Mucosa of rectum (tissue), 2 donors: ENCODE results near the gene PROSER3.
"Not testable (repeated sequence)": the region's sequence is repeated elsewhere in the genome, so short reads cannot be mapped to it uniquely, and the experiment has no call there.

Experiments used
- H3K27ac ChIP-seq, 2 donors: one replicate each; pipeline ENCODE4 v1.7.0; 2013; ENCODE audit warnings: inconsistent platforms in 2 of 2, low read depth in 2 of 2, low read length in 2 of 2
- H3K27me3 ChIP-seq, 2 donors: one replicate each; pipeline ENCODE4 v1.7.0; 2013; ENCODE audit warnings: low read length in 2 of 2; ENCODE audit not compliant: control insufficient read depth in 2 of 2, insufficient read depth in 2 of 2
- H3K36me3 ChIP-seq, 2 donors: one replicate each; pipeline ENCODE4 v1.7.0; 2013; ENCODE audit warnings: low read length in 2 of 2; ENCODE audit not compliant: control insufficient read depth in 2 of 2, insufficient read depth in 2 of 2
- H3K4me1 ChIP-seq, 2 donors: one replicate each; pipeline ENCODE4 v1.7.0; 2013; ENCODE audit warnings: low read length in 2 of 2, mild to moderate bottlenecking in 1 of 2; ENCODE audit not compliant: control insufficient read depth in 2 of 2, insufficient read depth in 2 of 2
- H3K4me3 ChIP-seq, 2 donors: one replicate each; pipeline ENCODE4 v1.7.0; 2013; ENCODE audit warnings: low read length in 2 of 2
- H3K9ac ChIP-seq, 2 donors: one replicate each; pipeline ENCODE4 v1.7.0; 2013; ENCODE audit warnings: low read length in 2 of 2, low read depth in 1 of 2, mild to moderate bottlenecking in 1 of 2
- H3K9me3 ChIP-seq, 2 donors: one replicate each; pipeline ENCODE4 v1.7.0; 2013; ENCODE audit warnings: low read length in 2 of 2; ENCODE audit not compliant: control insufficient read depth in 2 of 2
- donor health status: healthy.
- donor health status: Normal muscosa, but diverticular disease.

The PROSER3 gene

DNA sequence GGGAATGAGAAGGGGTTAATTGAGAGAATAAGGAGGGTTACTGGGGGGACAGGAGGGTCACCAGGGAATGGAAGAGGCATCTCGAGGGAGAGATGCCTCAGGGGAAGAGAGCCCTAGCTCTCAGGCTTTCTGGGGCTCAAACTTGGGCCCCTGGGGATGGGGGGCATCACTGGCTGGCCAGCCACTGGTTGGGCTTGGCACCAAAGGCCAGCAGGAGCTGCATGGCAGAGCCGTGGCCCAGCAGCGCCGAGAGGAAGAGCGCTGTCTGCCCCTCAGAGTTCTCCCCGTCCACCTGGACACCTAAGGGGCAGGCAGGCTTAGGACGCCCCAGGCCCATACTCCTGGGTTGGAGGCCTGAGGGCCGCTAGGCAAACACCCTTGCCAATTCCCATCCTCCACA is 34.9 kb downstream of the PROSER3 start:
- Histone ChIP-seq H3K9ac (no peak overlapping the region), H3K4me1 (no peaks in the 10 kb centered on the region), H3K9me3 (no peaks in the 10 kb centered on the region), H3K36me3 (no peaks in the 10 kb centered on the region), H3K27ac (no peak overlapping the region), H3K27me3 (peaks cover 3 to 10% of the 10 kb centered on the region in 2 donors), H3K4me3 (no peak overlapping the region)

DNA sequence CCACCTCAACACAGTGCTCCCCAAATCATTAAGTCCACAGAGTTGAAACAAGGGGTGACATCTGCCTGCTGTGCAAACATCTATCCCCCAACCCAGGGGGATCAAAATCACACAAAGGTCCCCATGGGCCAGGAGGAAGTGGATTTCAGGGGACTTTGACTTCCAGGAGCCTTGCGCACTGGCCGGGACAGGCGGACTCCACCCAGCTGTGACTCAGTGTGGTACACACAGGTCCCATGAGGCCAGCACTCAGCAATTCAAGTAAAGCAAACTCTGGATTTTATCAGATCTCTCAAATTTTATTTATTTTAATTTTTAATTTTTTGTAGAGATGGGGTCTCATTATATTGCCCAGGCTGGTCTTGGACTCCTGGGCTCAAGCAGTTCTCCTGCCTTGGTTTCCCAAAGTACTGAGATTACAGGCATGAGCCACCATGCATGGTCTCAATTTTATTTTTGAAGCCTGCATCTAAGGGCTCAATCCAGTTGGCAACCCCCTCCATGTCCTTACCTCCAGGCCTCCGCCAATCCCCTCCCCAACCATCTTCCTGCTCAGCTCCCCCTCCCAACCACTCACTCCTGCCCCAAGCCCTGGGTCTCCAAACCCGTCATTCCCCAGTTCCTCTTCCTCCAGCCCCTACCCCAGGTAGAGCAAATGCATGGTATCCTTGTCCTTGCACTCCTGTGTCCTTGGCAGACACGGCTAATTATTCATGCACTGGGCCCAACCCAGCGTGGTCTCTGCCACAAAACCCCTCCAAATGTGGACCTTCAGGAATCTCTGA is 35.6 kb downstream of the PROSER3 start:
- Histone ChIP-seq H3K27ac (no peak overlapping the region), H3K27me3 (peaks cover 3 to 10% of the 10 kb centered on the region in 2 donors), H3K36me3 (no peaks in the 10 kb centered on the region), H3K4me1 (no peaks in the 10 kb centered on the region), H3K9ac (no peak overlapping the region), H3K9me3 (no peaks in the 10 kb centered on the region), H3K4me3 (no peak overlapping the region)

DNA sequence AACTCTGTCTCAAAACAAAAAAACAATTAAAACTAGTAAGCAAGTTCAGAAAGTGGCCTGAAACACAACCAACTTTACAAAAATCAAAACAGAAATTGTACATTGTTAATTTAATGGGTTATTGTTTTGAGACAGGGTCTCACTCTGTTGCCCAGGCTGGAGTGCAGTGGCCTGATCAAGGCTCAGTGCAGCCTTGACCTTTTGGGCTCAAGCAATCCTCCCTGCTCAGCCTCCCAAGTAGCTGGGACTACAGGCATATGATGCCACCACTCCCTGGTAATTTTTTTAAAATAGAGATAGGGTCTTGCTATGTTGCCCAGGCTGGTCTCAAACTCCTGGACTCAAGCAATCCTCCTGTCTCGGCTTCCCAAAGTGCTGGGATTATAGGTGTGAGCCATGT is 37.6 kb downstream of the PROSER3 start:
- not testable (repeated sequence) for H3K27ac ChIP-seq, H3K4me1 ChIP-seq, H3K36me3 ChIP-seq, H3K4me3 ChIP-seq, H3K9me3 ChIP-seq, H3K9ac ChIP-seq
- peaks cover 3 to 13% of the 10 kb centered on the region in 2 donors for H3K27me3 ChIP-seq

DNA sequence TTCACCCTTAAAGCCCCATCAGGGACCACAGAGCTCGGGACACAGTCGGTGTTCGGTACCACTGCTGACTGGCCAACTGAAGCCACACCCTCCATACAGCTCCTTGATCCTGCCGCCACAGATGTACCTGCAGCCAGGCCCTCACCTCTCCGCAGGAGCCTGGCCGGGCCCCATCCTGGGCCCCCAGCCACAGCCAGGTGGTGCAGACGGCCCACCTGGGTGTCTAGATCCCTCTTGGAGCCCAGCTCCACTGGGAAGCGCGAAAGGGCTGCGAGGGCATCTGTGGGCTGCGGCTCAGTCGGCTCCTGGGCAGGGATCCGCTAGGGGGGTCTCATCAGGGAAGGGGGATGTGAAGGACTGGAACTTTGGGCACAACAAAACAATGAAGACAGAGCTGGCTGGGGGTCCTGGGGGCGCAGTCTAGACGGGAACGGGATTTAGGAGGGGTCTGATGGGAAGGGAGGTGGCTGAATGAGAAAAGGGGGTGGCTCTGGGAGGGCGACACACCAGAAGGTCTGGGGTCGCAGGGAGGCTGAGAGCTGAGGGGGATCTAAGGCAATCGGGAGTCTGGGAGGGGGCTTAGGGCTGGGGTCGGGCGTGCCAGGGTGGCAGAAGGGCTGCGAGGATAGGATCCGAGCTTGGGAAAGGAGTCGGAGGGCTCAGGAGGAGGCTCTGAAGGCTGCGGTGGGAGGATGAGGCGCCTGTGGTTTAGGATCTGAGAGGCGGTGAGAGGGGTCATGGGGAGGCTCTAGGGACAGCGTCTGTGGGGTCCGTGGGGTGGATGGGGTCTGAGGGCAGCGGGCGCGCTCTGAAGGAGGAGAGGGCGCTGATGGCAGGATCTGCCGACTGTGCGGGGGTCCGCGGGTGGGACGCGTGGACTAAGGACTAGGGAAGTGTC is 38.9 kb downstream of the PROSER3 start:
- Histone ChIP-seq H3K9me3 (no peaks in the 10 kb centered on the region), H3K9ac (no peak overlapping the region), H3K4me1 (no peaks in the 10 kb centered on the region), H3K27me3 (peaks cover 3 to 13% of the 10 kb centered on the region in 2 donors), H3K4me3 (no peak overlapping the region), H3K36me3 (no peaks in the 10 kb centered on the region), H3K27ac (no peak overlapping the region)

DNA sequence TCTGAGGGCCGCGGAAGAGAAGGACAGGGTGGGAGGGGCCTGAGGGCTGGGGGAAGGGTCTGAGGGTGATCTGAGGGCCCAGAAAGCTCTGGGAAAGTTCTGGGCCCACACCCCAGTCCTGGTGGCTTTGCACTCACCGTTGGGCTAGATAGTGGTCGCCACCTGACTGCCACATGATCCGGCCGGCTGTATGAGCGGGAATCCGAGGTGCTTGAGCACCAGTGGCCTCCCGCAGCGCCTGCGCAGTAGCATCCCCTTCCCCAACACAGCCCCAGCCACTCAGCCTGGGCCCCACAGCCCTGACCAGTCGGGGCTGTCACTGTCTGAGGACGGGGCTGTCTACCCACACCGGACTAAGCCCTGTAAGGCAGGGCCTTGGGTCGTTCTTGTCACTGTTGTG is 39.7 kb downstream of the PROSER3 start:
- H3K36me3 ChIP-seq, result no peaks in the 10 kb centered on the region
- H3K27me3 ChIP-seq, result peaks cover 3 to 13% of the 10 kb centered on the region in 2 donors
- H3K27ac ChIP-seq, result no peak overlapping the region
- H3K9ac ChIP-seq, result no peak overlapping the region
- no peak overlapping the region for H3K4me3 ChIP-seq
- no peaks in the 10 kb centered on the region for H3K9me3 ChIP-seq
- no peaks in the 10 kb centered on the region for H3K4me1 ChIP-seq

DNA sequence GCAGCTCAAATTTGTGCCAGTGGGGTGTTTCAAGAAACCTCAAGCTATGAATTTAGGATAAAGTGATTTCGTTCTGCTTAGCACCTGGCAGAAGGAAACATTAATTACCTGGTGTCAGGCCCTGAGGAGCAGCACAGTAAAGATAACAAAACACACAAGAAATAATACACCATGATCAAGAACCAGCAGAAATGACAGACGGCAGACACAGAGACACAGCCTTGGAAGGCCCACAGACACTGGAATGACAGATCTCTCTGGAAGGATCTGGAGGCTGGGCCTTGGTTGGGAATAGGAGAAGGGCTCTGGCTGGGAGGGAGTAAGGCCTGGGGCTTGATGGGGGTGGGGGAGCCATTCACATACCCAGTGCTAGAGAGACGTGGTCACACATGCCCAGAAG is 43.9 kb downstream of the PROSER3 start:
- H3K9ac ChIP-seq, result no peak overlapping the region
- no peaks in the 10 kb centered on the region for H3K4me1 ChIP-seq
- no peak overlapping the region for H3K4me3 ChIP-seq
- peaks cover 0 to 7% of the 10 kb centered on the region in 2 donors for H3K27me3 ChIP-seq
- no peaks in the 10 kb centered on the region for H3K36me3 ChIP-seq
- H3K27ac ChIP-seq, result no peak overlapping the region
- H3K9me3 ChIP-seq, result no peaks in the 10 kb centered on the region

DNA sequence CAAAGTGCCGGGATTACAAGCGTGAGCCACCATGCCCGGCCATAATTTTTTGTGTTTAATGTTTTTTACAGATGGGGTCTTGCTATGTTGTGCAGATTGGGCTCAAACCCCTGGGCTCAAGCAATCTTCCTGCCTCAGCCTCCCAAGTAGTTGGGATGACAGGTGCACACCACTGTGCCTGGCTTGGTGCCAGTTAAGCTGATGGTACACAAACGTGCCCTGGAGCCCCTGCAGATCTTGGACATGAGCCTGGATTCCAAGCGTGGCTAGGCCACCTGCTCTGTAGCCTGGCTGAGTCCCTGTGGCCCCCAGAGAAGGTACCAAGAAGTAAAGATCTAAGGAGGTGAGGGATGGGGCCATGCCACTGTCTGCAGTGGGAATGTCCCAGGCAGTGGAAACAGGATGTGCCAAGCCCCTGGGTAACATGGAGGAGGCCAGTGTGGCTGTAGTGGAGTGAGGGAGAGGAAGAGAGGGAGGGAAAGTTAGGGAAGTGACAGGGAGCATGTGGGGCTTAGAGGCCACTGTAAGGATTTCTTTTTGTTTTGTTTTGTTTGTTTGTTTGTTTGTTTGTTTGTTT is 47.6 kb downstream of the PROSER3 start:
- Histone ChIP-seq H3K9me3 (no peaks in the 10 kb centered on the region), H3K4me1 (no peaks in the 10 kb centered on the region), H3K36me3 (no peaks in the 10 kb centered on the region), H3K4me3 (no peak overlapping the region), H3K9ac (no peak overlapping the region), H3K27me3 (no peaks in the 10 kb centered on the region), H3K27ac (no peak overlapping the region)

DNA sequence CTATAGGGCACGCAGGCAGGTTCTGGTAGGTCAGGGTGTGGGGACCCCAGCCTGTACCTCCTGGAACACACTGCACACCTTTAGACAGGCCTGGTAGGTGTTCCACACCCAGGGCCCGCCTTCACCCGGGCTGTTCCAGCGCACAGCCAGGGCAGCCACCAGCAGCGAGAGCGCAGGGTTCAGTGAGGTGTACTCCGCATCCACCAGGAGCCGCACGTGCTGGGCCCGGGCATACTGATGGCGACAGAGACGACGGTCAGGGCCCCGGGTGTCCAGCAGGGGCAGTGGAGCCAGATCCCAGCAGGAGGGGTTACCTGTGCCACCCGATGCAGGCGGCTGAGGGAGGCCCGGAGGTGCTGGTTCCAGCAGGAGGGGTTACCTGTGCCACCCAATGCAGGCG is 48.6 kb downstream of the PROSER3 start:
- Histone ChIP-seq H3K27me3 (no peaks in the 10 kb centered on the region), H3K4me3 (no peak overlapping the region), H3K4me1 (no peaks in the 10 kb centered on the region), H3K27ac (no peak overlapping the region), H3K9me3 (no peaks in the 10 kb centered on the region), H3K36me3 (no peaks in the 10 kb centered on the region), H3K9ac (no peak overlapping the region)

DNA sequence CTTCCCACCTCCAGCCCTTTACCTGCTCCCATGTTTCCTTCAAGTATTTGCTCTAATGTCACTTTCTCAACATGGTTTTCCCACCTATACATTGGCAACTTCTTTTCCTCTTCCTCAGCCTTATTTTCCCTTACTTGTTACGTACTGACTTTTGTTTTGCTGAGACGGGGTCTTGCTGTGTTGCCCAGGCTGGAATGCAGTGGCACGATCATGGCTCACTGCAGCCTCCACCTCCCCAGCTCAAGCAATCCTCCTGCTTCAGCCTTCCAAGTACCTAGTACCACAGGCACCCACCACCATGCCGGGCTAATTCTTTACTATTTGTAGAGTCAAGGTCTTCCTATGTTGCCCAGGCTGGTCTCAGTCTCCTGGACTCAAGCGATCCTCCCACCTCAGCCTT is 49.7 kb downstream of the PROSER3 start:
- Histone ChIP-seq H3K9ac (no peak overlapping the region), H3K4me3 (no peak overlapping the region), H3K27me3 (no peaks in the 10 kb centered on the region), H3K9me3 (no peaks in the 10 kb centered on the region), H3K36me3 (no peaks in the 10 kb centered on the region), H3K27ac (no peak overlapping the region), H3K4me1 (no peaks in the 10 kb centered on the region)
